Measurements from ENCODE around the gene RTP2.

GRCh38 chr3:187677604-187678003 is 24.8 kb downstream of the RTP2 start:
- TF ChIP-seq CTCF (IDR thresholded peaks at IDR 0.05) (no peak), POLR2A (IDR thresholded peaks at IDR 0.05) (no peak), EP300 (IDR thresholded peaks at IDR 0.05) (no peak), POLR2AphosphoS5 (IDR thresholded peaks at IDR 0.05) (no peak)

Data from suprapubic skin (tissue), 4 donors.